ENCODE results near the gene TRNAU1AP. TPM values are rescaled to one million over a fixed set of nuclear protein-coding genes. Genes with fewer than 3 reads are reported as not detected.

The TRNAU1AP gene
- total RNA-seq, 1 experiment from 2014 or later: 27.2 TPM

GRCh38 chr1:28602536-28603439 is 49.9 kb downstream of the TRNAU1AP start:
- H3K9me2 ChIP-seq (replicated peaks; ENCODE audit: low read length): no peaks in the 10 kb centered on the region
- H3K9me3 ChIP-seq (ENCODE audit: low read length): no peaks in the 10 kb centered on the region
- no peak overlapping the region for H2AFZ ChIP-seq (ENCODE audit: low read length)
- peaks cover 9% of the 10 kb centered on the region; the same call in 1 of the 2 replicates for H3K36me3 ChIP-seq (ENCODE audit: low read depth, low read length)
- no peaks in the 10 kb centered on the region for H3K79me2 ChIP-seq (ENCODE audit: low read length)
- DNase-seq (peak; percentile 86), ATAC-seq (peak; percentile 31)
- ChIA-PET POLR2A (ENCODE audit: unreplicated experiment) (interaction anchor here (0.6 to 2.2 kb wide), 2 partner anchors 21 to 24 kb away, joined by 7 to 32 read pairs; no protein-coding TSS in a partner anchor), CTCF (interaction anchor here (0.6 to 2.7 kb wide), 4 partner anchors 10 to 354 kb away, joined by 4 to 10 read pairs (median 4); no protein-coding TSS in a partner anchor)
- peak overlapping the region; percentile 42 for H3K9ac ChIP-seq (ENCODE audit: low read length)
- no peaks in the 10 kb centered on the region for H3K27me3 ChIP-seq (ENCODE audit: low read length)
- H3K4me2 ChIP-seq (ENCODE audit: low read length): peak overlapping the region; percentile 60
- TF ChIP-seq CTCF (conservative IDR thresholded peaks at IDR 0.05; ENCODE audit: low read depth, low read length) (peak; percentile 91), EZH2 (IDR thresholded peaks at IDR 0.05; ENCODE audit: low read length, unreplicated experiment) (no peak), EZH2phosphoT487 (IDR thresholded peaks at IDR 0.05; ENCODE audit: borderline replicate concordance, low read length) (no peak)
- intact Hi-C loops (cut with micrococcal nuclease): loop anchor here (1.0 to 5.0 kb wide), 4 partner anchors 49 to 245 kb away; partner anchors contain the start of gene TRNAU1AP
- H3K4me1 ChIP-seq (ENCODE audit: insufficient read depth, low read length): peaks cover 35% of the 10 kb centered on the region
- H3K4me3 ChIP-seq (ENCODE audit: low read length): no peak overlapping the region
- peaks cover 5% of the 10 kb centered on the region for H3F3A ChIP-seq (ENCODE audit: low read length, unreplicated experiment)
- no peaks in the 10 kb centered on the region for H4K20me1 ChIP-seq (ENCODE audit: low read length)
- peak overlapping the region; percentile 81 for H3K27ac ChIP-seq (ENCODE audit: low read length)
- BruUV-seq (replicated peaks): no TSS peak

- H3K9ac ChIP-seq (ENCODE audit: low read length): no peak overlapping the region
- H3K36me3 ChIP-seq (ENCODE audit: low read depth, low read length): peaks cover 9% of the 10 kb centered on the region; the same call in 1 of the 2 replicates
- TF ChIP-seq EZH2 (IDR thresholded peaks at IDR 0.05; ENCODE audit: low read length, unreplicated experiment) (no peak), CTCF (conservative IDR thresholded peaks at IDR 0.05; ENCODE audit: low read depth, low read length) (no peak), EZH2phosphoT487 (IDR thresholded peaks at IDR 0.05; ENCODE audit: borderline replicate concordance, low read length) (no peak)
- BruUV-seq (replicated peaks): no TSS peak
- no peak overlapping the region for H3K27ac ChIP-seq (ENCODE audit: low read length)
- DNase-seq (no peak), ATAC-seq (no peak)
- H3K9me2 ChIP-seq (replicated peaks; ENCODE audit: low read length): no peaks in the 10 kb centered on the region
- no peak overlapping the region for H2AFZ ChIP-seq (ENCODE audit: low read length)
- H3K9me3 ChIP-seq (ENCODE audit: low read length): no peaks in the 10 kb centered on the region
- ChIA-PET CTCF (no interaction called here), POLR2A (ENCODE audit: unreplicated experiment) (no interaction called here)
- no peaks in the 10 kb centered on the region for H4K20me1 ChIP-seq (ENCODE audit: low read length)
- intact Hi-C loops (cut with micrococcal nuclease): loop anchor here (5.0 kb wide), 1 partner anchor 247 kb away; no protein-coding TSS in a partner anchor
- H3K27me3 ChIP-seq (ENCODE audit: low read length): no peaks in the 10 kb centered on the region
- peaks cover 26% of the 10 kb centered on the region for H3K4me1 ChIP-seq (ENCODE audit: insufficient read depth, low read length)
- no peak overlapping the region for H3K4me2 ChIP-seq (ENCODE audit: low read length)
- H3K79me2 ChIP-seq (ENCODE audit: low read length): no peaks in the 10 kb centered on the region
- peaks cover 5% of the 10 kb centered on the region for H3F3A ChIP-seq (ENCODE audit: low read length, unreplicated experiment)
- H3K4me3 ChIP-seq (ENCODE audit: low read length): no peak overlapping the region
Observed at GRCh38 chr1:28604411-28604810, 51.5 kb downstream of the TRNAU1AP start.
